H1 (cell line): Measurements from ENCODE around the gene PACRGL. TPM values are rescaled to one million over a fixed set of nuclear protein-coding genes. Genes with fewer than 3 reads are reported as not detected.

Source experiments
- CTCF ChIA-PET: fragments of 300-600 bp; sonication (Branson Sonifier 250); formaldehyde crosslinking; loops from one replicate; lab custom pipeline; 2021; ENCODE audit not compliant: partially characterized antibody; lab: Charles Lee
- POLR2A ChIA-PET: fragments of 300-600 bp; sonication (Branson Sonifier 250); formaldehyde crosslinking; loops from one replicate; lab custom pipeline; 2021; ENCODE audit warnings: inconsistent platforms; ENCODE audit not compliant: partially characterized antibody; lab: Charles Lee
- DNase-seq, 2 experiments: peaks; one replicate each; pipeline versions ENCODE4 v3.0.0 to v3.0.0-alpha.2; 2010 to 2022; ENCODE audit warnings: low spot score in 2 of 2, low read depth in 1 of 2, mixed read lengths in 1 of 2
- FAIRE-seq: peaks from 2 replicates; lab custom pipeline; 2011; peaks lifted over from hg19 to GRCh38; lab: Jason Lieb, UNC
- H2AFZ ChIP-seq: 2 replicates; pipeline ENCODE4 v1.8.1; 2012; ENCODE audit warnings: low read length, inconsistent platforms
- H2AK5ac ChIP-seq: 2 replicates; pipeline ENCODE4 v1.6.1; 2013; ENCODE audit warnings: low read depth, low read length
- H2BK120ac ChIP-seq: replicated peaks from 2 replicates; pipeline ENCODE3; 2013; ENCODE audit warnings: low read depth, low read length, inconsistent platforms
- H2BK12ac ChIP-seq: 2 replicates; pipeline ENCODE4 v1.6.1; 2013; ENCODE audit warnings: low read depth, low read length
- H2BK15ac ChIP-seq: 2 replicates; pipeline ENCODE4 v1.6.1; 2013; ENCODE audit warnings: low read length
- H2BK20ac ChIP-seq: 2 replicates; pipeline ENCODE4 v1.6.1; 2013; ENCODE audit warnings: low read length
- H2BK5ac ChIP-seq: 2 replicates; pipeline ENCODE4 v1.6.1; 2013; ENCODE audit warnings: low read depth, low read length
- H3K14ac ChIP-seq: 2 replicates; pipeline ENCODE4 v1.6.1; 2013; ENCODE audit warnings: inconsistent platforms; ENCODE audit not compliant: insufficient read length
- H3K18ac ChIP-seq: 2 replicates; pipeline ENCODE4 v1.6.1; 2013; ENCODE audit warnings: low read length; ENCODE audit errors: extremely low read depth
- H3K23ac ChIP-seq: 2 replicates; pipeline ENCODE4 v1.6.1; 2013; ENCODE audit warnings: inconsistent platforms; ENCODE audit not compliant: insufficient read length
- H3K23me2 ChIP-seq: 2 replicates; pipeline ENCODE4 v1.6.1; 2013; ENCODE audit warnings: low read depth, low read length
- H3K27ac ChIP-seq: 2 replicates; pipeline ENCODE4 v1.6.1; 2011; ENCODE audit warnings: low read depth, low read length, inconsistent platforms
- H3K27me3 ChIP-seq, 4 experiments: replicated peaks in 1 of 4; 1 replicate in 1 of 4; 2 replicates in 3 of 4; pipeline versions ENCODE4 v1.6.1 to v1.8.1; 2011 to 2013; ENCODE audit warnings: low read length in 3 of 4, mild to moderate bottlenecking in 3 of 4, inconsistent platforms in 2 of 4, mixed read lengths in 2 of 4, moderate library complexity in 1 of 4; ENCODE audit not compliant: control insufficient read depth in 3 of 4, insufficient read depth in 3 of 4; ENCODE audit errors: extremely low read depth in 1 of 4
- H3K36me3 ChIP-seq, 4 experiments: 2 replicates each; pipeline versions ENCODE4 v1.6.1 to v1.8.1; 2011 to 2013; ENCODE audit warnings: mild to moderate bottlenecking in 4 of 4, low read length in 3 of 4, moderate library complexity in 2 of 4, control low read depth in 1 of 4, inconsistent platforms in 1 of 4; ENCODE audit not compliant: insufficient read depth in 4 of 4, control insufficient read depth in 2 of 4
- H3K4ac ChIP-seq: replicated peaks from 2 replicates; pipeline ENCODE3; 2013; ENCODE audit warnings: low read length, low read depth, mixed read lengths, inconsistent platforms; ENCODE audit not compliant: insufficient read length
- H3K4me1 ChIP-seq, 4 experiments: replicated peaks in 1 of 4; 1 replicate in 1 of 4; 2 replicates in 3 of 4; pipeline versions ENCODE4 v1.6.1 to v1.8.1; 2011 to 2013; ENCODE audit warnings: low read length in 3 of 4, inconsistent platforms in 2 of 4, mixed read lengths in 1 of 4; ENCODE audit not compliant: insufficient read depth in 4 of 4, control insufficient read depth in 3 of 4
- H3K4me2 ChIP-seq, 2 experiments: 2 replicates each; pipeline versions ENCODE4 v1.6.1 to v1.8.1; 2011 to 2013; ENCODE audit warnings: low read depth in 2 of 2, low read length in 2 of 2, control low read depth in 1 of 2, inconsistent platforms in 1 of 2, mild to moderate bottlenecking in 1 of 2; ENCODE audit not compliant: insufficient read depth in 1 of 2
- H3K4me3 ChIP-seq, 4 experiments: fragments of 200-600, 300-600 bp in 1 of 4; sonication (generic), shearing (Covaris generic), sonication (Bioruptor Twin) in 1 of 4; 2 replicates each; pipeline versions ENCODE4 v1.5.1 to v1.8.1; 2011 to 2016; ENCODE audit warnings: low read length in 4 of 4, low read depth in 3 of 4, control low read depth in 2 of 4, inconsistent platforms in 2 of 4, mild to moderate bottlenecking in 2 of 4, mixed read lengths in 1 of 4, moderate library complexity in 1 of 4; ENCODE audit not compliant: insufficient read depth in 2 of 4; ENCODE audit errors: extremely low read depth in 1 of 4
- H3K56ac ChIP-seq: replicated peaks from 2 replicates; pipeline ENCODE3; 2013; ENCODE audit warnings: low read depth, mild to moderate bottlenecking, mixed read lengths, low read length, inconsistent platforms; ENCODE audit not compliant: insufficient read length
- H3K79me1 ChIP-seq: 2 replicates; pipeline ENCODE4 v1.6.1; 2013; ENCODE audit warnings: low read depth, low read length, control low read depth
- H3K79me2 ChIP-seq, 2 experiments: 2 replicates each; pipeline versions ENCODE4 v1.6.1 to v1.8.1; 2012 to 2013; ENCODE audit warnings: low read length in 2 of 2, mild to moderate bottlenecking in 2 of 2, inconsistent platforms in 1 of 2; ENCODE audit not compliant: insufficient read depth in 2 of 2, control insufficient read depth in 1 of 2
- H3K9ac ChIP-seq, 4 experiments: replicated peaks in 1 of 4; 1 replicate in 1 of 4; 2 replicates in 3 of 4; pipeline versions ENCODE4 v1.6.1 to v1.8.1; 2011 to 2013; ENCODE audit warnings: low read depth in 3 of 4, low read length in 3 of 4, control low read depth in 2 of 4, mild to moderate bottlenecking in 2 of 4, moderate library complexity in 2 of 4, inconsistent platforms in 1 of 4; ENCODE audit errors: extremely low read depth in 1 of 4
- H3K9me3 ChIP-seq, 2 experiments: 2 replicates each; pipeline versions ENCODE4 v1.6.1 to v1.8.1; 2012 to 2013; ENCODE audit warnings: mild to moderate bottlenecking in 2 of 2, moderate library complexity in 2 of 2, control low read depth in 1 of 2, inconsistent platforms in 1 of 2, low read depth in 1 of 2, low read length in 1 of 2, mixed read lengths in 1 of 2; ENCODE audit not compliant: insufficient read depth in 2 of 2
- H4K20me1 ChIP-seq, 2 experiments: replicated peaks in 1 of 2; 2 replicates each; pipeline versions ENCODE3 to v1.8.1; 2011 to 2013; ENCODE audit warnings: inconsistent platforms in 2 of 2, low read length in 2 of 2, mild to moderate bottlenecking in 1 of 2; ENCODE audit not compliant: insufficient read depth in 2 of 2, control insufficient read depth in 1 of 2
- H4K5ac ChIP-seq: 2 replicates; pipeline ENCODE4 v1.6.1; 2013; ENCODE audit warnings: low read length, low read depth, mixed read lengths, inconsistent platforms; ENCODE audit not compliant: insufficient read length
- H4K8ac ChIP-seq: 2 replicates; pipeline ENCODE4 v1.8.0; 2013; ENCODE audit warnings: mild to moderate bottlenecking, moderate library complexity, low read length, inconsistent platforms; ENCODE audit not compliant: insufficient read depth; ENCODE audit errors: extremely low read depth
- H4K91ac ChIP-seq: replicated peaks from 2 replicates; pipeline ENCODE3; 2013; ENCODE audit warnings: low read length, mixed read lengths, inconsistent platforms; ENCODE audit not compliant: insufficient read length
- BACH1 ChIP-seq: IDR thresholded peaks from 2 replicates; pipeline ENCODE4 v1.6.1; 2012; ENCODE audit warnings: low read length, improper control_type of control experiment
- GABPA ChIP-seq: IDR thresholded peaks from 2 replicates; pipeline ENCODE4 v1.6.1; 2011; ENCODE audit warnings: mild to moderate bottlenecking, low read length, moderate library complexity, borderline replicate concordance; ENCODE audit not compliant: insufficient read depth
- KDM1A ChIP-seq: fragments of 200-600, 300-600 bp; sonication (generic); IDR thresholded peaks from 2 replicates; pipeline ENCODE4 v1.7.1; 2016; ENCODE audit warnings: mild to moderate bottlenecking, low read length, borderline replicate concordance
- KDM5A ChIP-seq: fragments of 200-600 bp; IDR thresholded peaks from 2 replicates; pipeline ENCODE4 v1.7.1; 2012; ENCODE audit warnings: mild to moderate bottlenecking, low read length, inconsistent platforms, mixed read lengths
- NRF1 ChIP-seq: IDR thresholded peaks from 2 replicates; pipeline ENCODE4 v1.6.1; 2011; ENCODE audit warnings: mild to moderate bottlenecking, low read depth, low read length, improper control_type of control experiment
- SIN3A ChIP-seq, 2 experiments: IDR thresholded peaks in 1 of 2; conservative IDR thresholded peaks in 1 of 2; 2 replicates each; pipeline ENCODE4 v1.6.1; 2011 to 2012; ENCODE audit warnings: low read length in 2 of 2, improper control_type of control experiment in 1 of 2, low read depth in 1 of 2, mild to moderate bottlenecking in 1 of 2
- WGBS, 2 experiments: shearing (Covaris generic) in 1 of 2; methylation state at CpG; one replicate each; pipeline versions ENCODE4 v1.1.6 to v1.1.7; 2013 to 2015; ENCODE audit warnings: low lambda C conversion rate in 2 of 2, mixed read lengths in 2 of 2, inconsistent platforms in 1 of 2, low coverage in 1 of 2, missing lambda C conversion rate in 1 of 2; ENCODE audit not compliant: insufficient replicate concordance in 2 of 2, insufficient coverage in 1 of 2, insufficient read length in 1 of 2; ENCODE audit errors: extremely low coverage in 1 of 2, missing lambda C conversion rate in 1 of 2; 5-methylcytosine and 5-hydroxymethylcytosine counted together
- polyA plus RNA-seq, 7 experiments: library from polyadenylated mRNA; depleted of rRNA in 3 of 7; stranded (reverse) in 5 of 7; unstranded in 2 of 7; fragments of >200 nt in 5 of 7; fragments of 200-250 nt in 2 of 7; gene quantifications; 1 replicate in 5 of 7; 2 replicates in 1 of 7; 4 replicates in 1 of 7; pipeline versions ENCODE4 v1.2.1 to v1.2.3, GENCODE V29; 2011 to 2013; ENCODE audit warnings: missing spikeins in 2 of 7, mixed read lengths in 2 of 7
- total RNA-seq: library from RNA; stranded (reverse); fragmentation: NEBNext Ultra II Directional; extraction: Animal tissue kit (Norgen Biotek cat#: 25700); gene quantifications from 2 replicates; pipeline ENCODE4 v1.2.1, GENCODE V29; 2021
- TF ChIP-seq, protein P1 (sequence below), 3 experiments: IDR thresholded peaks; 1 replicate in 2 of 3; 2 replicates in 1 of 3; pipeline versions ENCODE4 v1.5.1 to v1.6.1; 2011; ENCODE audit warnings: low read length in 3 of 3, mild to moderate bottlenecking in 3 of 3, inconsistent platforms in 2 of 3, low read depth in 1 of 3, moderate library complexity in 1 of 3; ENCODE audit not compliant: insufficient read depth in 1 of 3; ENCODE audit errors: control extremely low read depth in 1 of 3

The PACRGL gene
- total and polyA plus RNA-seq, 2 of the 8 experiments (the other 6 are each of a cell fraction or from before 2014, with no cell fraction given), result 7.0 to 13.7 TPM

GRCh38 chr4:20752641-20753040 is 52.4 kb downstream of the PACRGL start:
- Histone ChIP-seq H3K9me3 (no peaks in the 10 kb centered on the region), H2BK20ac (no peak overlapping the region), H2BK120ac (no peak overlapping the region), H3K9ac (no peak overlapping the region), H3K4ac (no peak overlapping the region), H3K27ac (no peak overlapping the region), H3K4me2 (no peak overlapping the region), H3K18ac (no peak overlapping the region), H3K4me1 (no peaks in the 10 kb centered on the region), H2BK12ac (no peak overlapping the region), H3K79me1 (no peaks in the 10 kb centered on the region), H3K23ac (no peak overlapping the region), H3K4me3 (no peak overlapping the region), H2BK15ac (no peak overlapping the region), H3K79me2 (no peaks in the 10 kb centered on the region), H3K23me2 (no peaks in the 10 kb centered on the region), H3K27me3 (no peaks in the 10 kb centered on the region), H3K14ac (no peak overlapping the region), H2AFZ (no peak overlapping the region), H2BK5ac (no peak overlapping the region), H4K8ac (no peak overlapping the region), H4K20me1 (no peaks in the 10 kb centered on the region), H4K91ac (no peak overlapping the region), H3K36me3 (no peaks in the 10 kb centered on the region), H4K5ac (no peak overlapping the region), H2AK5ac (no peak overlapping the region), H3K56ac (no peak overlapping the region)
- POLR2A ChIA-PET, result no interaction called here
- no peak for DNase-seq
- 89% methylated on average over 3 of the region's 3 CpGs; no CpG with 5 or more reads in 1 of the 2 experiments for WGBS, 2 experiments
- no peak for TF ChIP-seq SIN3A (conservative IDR thresholded peaks at IDR 0.05 in 1 of 2, IDR thresholded peaks at IDR 0.05 in 1 of 2; ENCODE audit: low read depth in 1 of 2, low read length in 2 of 2)
- no peak for TF ChIP-seq GABPA
- TF ChIP-seq KDM5A, result no peak
- TF ChIP-seq KDM1A, result no peak
- no peak for TF ChIP-seq NRF1
- TF ChIP-seq, protein P1, sequence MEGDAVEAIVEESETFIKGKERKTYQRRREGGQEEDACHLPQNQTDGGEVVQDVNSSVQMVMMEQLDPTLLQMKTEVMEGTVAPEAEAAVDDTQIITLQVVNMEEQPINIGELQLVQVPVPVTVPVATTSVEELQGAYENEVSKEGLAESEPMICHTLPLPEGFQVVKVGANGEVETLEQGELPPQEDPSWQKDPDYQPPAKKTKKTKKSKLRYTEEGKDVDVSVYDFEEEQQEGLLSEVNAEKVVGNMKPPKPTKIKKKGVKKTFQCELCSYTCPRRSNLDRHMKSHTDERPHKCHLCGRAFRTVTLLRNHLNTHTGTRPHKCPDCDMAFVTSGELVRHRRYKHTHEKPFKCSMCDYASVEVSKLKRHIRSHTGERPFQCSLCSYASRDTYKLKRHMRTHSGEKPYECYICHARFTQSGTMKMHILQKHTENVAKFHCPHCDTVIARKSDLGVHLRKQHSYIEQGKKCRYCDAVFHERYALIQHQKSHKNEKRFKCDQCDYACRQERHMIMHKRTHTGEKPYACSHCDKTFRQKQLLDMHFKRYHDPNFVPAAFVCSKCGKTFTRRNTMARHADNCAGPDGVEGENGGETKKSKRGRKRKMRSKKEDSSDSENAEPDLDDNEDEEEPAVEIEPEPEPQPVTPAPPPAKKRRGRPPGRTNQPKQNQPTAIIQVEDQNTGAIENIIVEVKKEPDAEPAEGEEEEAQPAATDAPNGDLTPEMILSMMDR (IDR thresholded peaks at IDR 0.05; ENCODE audit: control extremely low read depth in 1 of 3, insufficient read depth in 1 of 3, low read depth in 1 of 3, low read length in 3 of 3), result no peak
- TF ChIP-seq BACH1, result no peak
- no peak for FAIRE-seq
- CTCF ChIA-PET, result interaction anchor here (1.6 kb wide), 1 partner anchor 9 kb away, joined by 3 read pairs; no protein-coding TSS in a partner anchor
